Measurements from ENCODE around the gene FNDC3B.

GRCh38 chr3:172192830-172193415 lies 153.5 kb downstream of the FNDC3B start:
- no peak for TF ChIP-seq CTCF (conservative IDR thresholded peaks at IDR 0.05; ENCODE audit: low read length)
- no peak for TF ChIP-seq EZH2phosphoT487 (IDR thresholded peaks at IDR 0.05; ENCODE audit: borderline replicate concordance)

Measured in Loucy (cell line).